ENCODE data around the gene ADPRHL1. TPM values are rescaled to one million over a fixed set of nuclear protein-coding genes. Genes with fewer than 3 reads are reported as not detected.
"Not testable (repeated sequence)": the region's sequence is repeated elsewhere in the genome, so short reads cannot be mapped to it uniquely, and the experiment has no call there.

The ADPRHL1 gene
- total RNA-seq, 1 donor from 2014 or later = 2.8 TPM

- Mint-ChIP-seq H3K4me1 (no peaks in the 10 kb centered on the region), H3K36me3 (ENCODE audit: low read depth) (peaks cover 24% of the 10 kb centered on the region), H3K4me3 (no peak overlapping the region), H3K27me3 (ENCODE audit: low read depth) (no peaks in the 10 kb centered on the region), H3K9me3 (peaks cover 4% of the 10 kb centered on the region), H3K27ac (ENCODE audit: unreplicated experiment) (no peak overlapping the region)
- no peak for DNase-seq (ENCODE audit: low read depth, low spot score)
- no peak for TF ChIP-seq CTCF (conservative IDR thresholded peaks at IDR 0.05)
Measured at GRCh38 chr13:113443991-113444390, 9.3 kb downstream of the ADPRHL1 start.

GRCh38 chr13:113442985-113443362 is 10.3 kb downstream of the ADPRHL1 start:
- no peak for TF ChIP-seq CTCF (conservative IDR thresholded peaks at IDR 0.05)
- no peak for DNase-seq (ENCODE audit: low read depth, low spot score)
- H3K4me1 Mint-ChIP-seq = no peaks in the 10 kb centered on the region
- H3K36me3 Mint-ChIP-seq (ENCODE audit: low read depth) = peaks cover 23% of the 10 kb centered on the region
- H3K9me3 Mint-ChIP-seq = peaks cover 4% of the 10 kb centered on the region
- H3K4me3 Mint-ChIP-seq = no peak overlapping the region
- H3K27me3 Mint-ChIP-seq (ENCODE audit: low read depth) = no peaks in the 10 kb centered on the region
- no peak overlapping the region for H3K27ac Mint-ChIP-seq (ENCODE audit: unreplicated experiment)

- H3K27me3 Mint-ChIP-seq (ENCODE audit: low read depth) = no peaks in the 10 kb centered on the region
- peaks cover under 1% of the 10 kb centered on the region for H3K4me1 Mint-ChIP-seq
- H3K27ac Mint-ChIP-seq (ENCODE audit: unreplicated experiment) = no peak overlapping the region
- no peak for TF ChIP-seq CTCF (conservative IDR thresholded peaks at IDR 0.05)
- peaks cover 4% of the 10 kb centered on the region for H3K9me3 Mint-ChIP-seq
- H3K4me3 Mint-ChIP-seq = no peak overlapping the region
- DNase-seq (ENCODE audit: low read depth, low spot score) = no peak
- peaks cover 21% of the 10 kb centered on the region for H3K36me3 Mint-ChIP-seq (ENCODE audit: low read depth)
Measured at GRCh38 chr13:113442354-113442984, 10.8 kb downstream of the ADPRHL1 start.

- Mint-ChIP-seq H3K36me3 (ENCODE audit: low read depth) (peaks cover 21% of the 10 kb centered on the region), H3K4me3 (no peak overlapping the region), H3K9me3 (peaks cover 4% of the 10 kb centered on the region), H3K4me1 (peaks cover 3% of the 10 kb centered on the region), H3K27ac (ENCODE audit: unreplicated experiment) (no peak overlapping the region), H3K27me3 (ENCODE audit: low read depth) (no peaks in the 10 kb centered on the region)
- no peak for TF ChIP-seq CTCF (conservative IDR thresholded peaks at IDR 0.05)
- no peak for DNase-seq (ENCODE audit: low read depth, low spot score)
Measured at GRCh38 chr13:113441661-113442060, 11.6 kb downstream of the ADPRHL1 start.

GRCh38 chr13:113437408-113438010 is 15.8 kb downstream of the ADPRHL1 start:
- H3K4me3 Mint-ChIP-seq = peak overlapping the region; percentile 14
- H3K4me1 Mint-ChIP-seq = peaks cover 3% of the 10 kb centered on the region
- no peaks in the 10 kb centered on the region for H3K27me3 Mint-ChIP-seq (ENCODE audit: low read depth)
- H3K27ac Mint-ChIP-seq (ENCODE audit: unreplicated experiment) = no peak overlapping the region
- peak; percentile 52 for DNase-seq (ENCODE audit: low read depth, low spot score)
- TF ChIP-seq CTCF (conservative IDR thresholded peaks at IDR 0.05) = no peak
- peaks cover 15% of the 10 kb centered on the region for H3K36me3 Mint-ChIP-seq (ENCODE audit: low read depth)
- peaks cover 2% of the 10 kb centered on the region for H3K9me3 Mint-ChIP-seq

GRCh38 chr13:113436866-113437265 is 16.4 kb downstream of the ADPRHL1 start:
- peaks cover 11% of the 10 kb centered on the region for H3K36me3 Mint-ChIP-seq (ENCODE audit: low read depth)
- H3K27me3 Mint-ChIP-seq (ENCODE audit: low read depth); H3K4me1 Mint-ChIP-seq; H3K9me3 Mint-ChIP-seq; DNase-seq (ENCODE audit: low read depth, low spot score); H3K4me3 Mint-ChIP-seq; H3K27ac Mint-ChIP-seq (ENCODE audit: unreplicated experiment): not testable (repeated sequence)

- H3K9me3 Mint-ChIP-seq; DNase-seq (ENCODE audit: low read depth, low spot score); H3K36me3 Mint-ChIP-seq (ENCODE audit: low read depth); H3K27me3 Mint-ChIP-seq (ENCODE audit: low read depth); H3K4me1 Mint-ChIP-seq; H3K4me3 Mint-ChIP-seq; H3K27ac Mint-ChIP-seq (ENCODE audit: unreplicated experiment): not testable (repeated sequence)
Measured at GRCh38 chr13:113435907-113436306, 17.4 kb downstream of the ADPRHL1 start.

Data from neural crest cell (in vitro differentiated cells).